ENCODE results near the gene KRT76. TPM values are rescaled to one million over a fixed set of nuclear protein-coding genes. Genes with fewer than 3 reads are reported as not detected.

Gene KRT76
- total RNA-seq, 2 donors from 2014 or later: not detected

DNA sequence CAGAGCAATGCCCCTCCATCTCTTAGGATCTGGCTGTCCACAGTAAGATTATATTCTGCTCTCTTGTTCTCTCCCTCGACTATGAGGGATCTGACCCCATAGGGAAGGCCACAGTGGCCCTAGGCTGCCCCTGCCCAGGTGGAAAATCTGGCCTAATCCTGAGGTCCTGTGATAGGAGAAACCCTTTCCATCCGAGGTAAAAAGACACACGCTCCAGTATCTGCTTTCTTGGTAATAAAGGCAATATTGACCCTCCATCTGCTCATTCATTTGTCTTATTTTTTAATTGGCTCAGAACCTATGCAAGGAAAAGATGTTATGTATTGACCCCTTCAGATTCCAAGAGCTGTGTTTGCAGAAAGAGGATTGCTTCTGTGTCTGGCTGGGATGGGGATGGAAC lies 9.7 kb downstream of the KRT76 start:
- Histone ChIP-seq H3K9ac (ENCODE audit: low read depth in 2 of 2, low read length in 2 of 2) (no peak overlapping the region), H3K27ac (no peak overlapping the region), H3K4me3 (no peak overlapping the region), H3K36me3 (no peaks in the 10 kb centered on the region), H3K4me1 (no peaks in the 10 kb centered on the region), H3K9me3 (no peaks in the 10 kb centered on the region), H3K27me3 (no peaks in the 10 kb centered on the region)
- intact Hi-C loops (cut with DNase I): no loop called here
- DNase-seq: no peak
- TF ChIP-seq CTCF (IDR thresholded peaks at IDR 0.05): no peak

GRCh38 chr12:52767020-52767379 lies 10.1 kb downstream of the KRT76 start:
- Histone ChIP-seq H3K4me1 (no peaks in the 10 kb centered on the region), H3K27me3 (no peaks in the 10 kb centered on the region), H3K27ac (no peak overlapping the region), H3K36me3 (no peaks in the 10 kb centered on the region), H3K9ac (ENCODE audit: low read depth in 2 of 2, low read length in 2 of 2) (no peak overlapping the region), H3K9me3 (no peaks in the 10 kb centered on the region), H3K4me3 (no peak overlapping the region)
- DNase-seq: no peak
- TF ChIP-seq CTCF (IDR thresholded peaks at IDR 0.05): no peak
- intact Hi-C loops (cut with DNase I): no loop called here

DNA sequence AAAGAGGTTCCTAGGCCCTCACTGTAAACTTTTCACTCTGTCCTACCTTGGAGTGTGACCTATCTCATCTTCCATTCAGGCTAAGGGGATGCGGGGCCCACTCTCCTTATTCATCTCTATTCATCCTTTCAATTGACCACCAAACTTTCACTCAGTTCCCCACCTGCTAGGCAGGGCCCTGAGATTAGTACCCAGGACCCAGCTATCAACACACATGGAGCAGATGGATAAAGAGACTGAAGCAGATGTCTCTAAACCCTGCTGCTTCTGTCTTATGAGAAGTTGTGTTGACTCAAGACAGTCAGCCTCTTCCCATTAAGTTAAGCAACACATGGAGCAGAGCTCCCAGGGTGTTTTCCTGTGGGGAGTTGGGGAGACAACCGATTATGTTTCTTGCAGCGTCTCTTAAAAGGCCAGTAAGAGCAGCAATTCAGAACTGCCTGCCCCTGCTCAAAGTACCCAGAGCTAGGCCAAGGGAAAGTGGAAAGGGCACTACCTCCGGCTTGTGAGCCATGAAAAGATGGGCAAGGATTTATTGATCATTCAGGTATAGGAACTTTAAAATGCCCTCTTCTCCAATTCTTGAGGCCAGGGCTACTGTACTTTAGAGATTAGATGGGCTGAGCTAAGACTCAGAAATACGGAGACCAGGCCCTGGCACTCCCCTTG lies 10.7 kb downstream of the KRT76 start:
- Histone ChIP-seq H3K36me3 (no peaks in the 10 kb centered on the region), H3K27ac (no peak overlapping the region), H3K27me3 (no peaks in the 10 kb centered on the region), H3K4me1 (no peaks in the 10 kb centered on the region), H3K4me3 (no peak overlapping the region), H3K9me3 (no peaks in the 10 kb centered on the region), H3K9ac (ENCODE audit: low read depth in 2 of 2, low read length in 2 of 2) (no peak overlapping the region)
- intact Hi-C loops (cut with DNase I): no loop called here
- no peak for DNase-seq
- no peak for TF ChIP-seq CTCF (IDR thresholded peaks at IDR 0.05)

GRCh38 chr12:52765702-52766101 lies 11.4 kb downstream of the KRT76 start:
- no peak for DNase-seq
- no peaks in the 10 kb centered on the region for H3K4me1 ChIP-seq
- H3K9me3 ChIP-seq: no peaks in the 10 kb centered on the region
- H3K27me3 ChIP-seq: no peaks in the 10 kb centered on the region
- intact Hi-C loops (cut with DNase I): no loop called here
- no peak for TF ChIP-seq CTCF (IDR thresholded peaks at IDR 0.05)
- no peak overlapping the region for H3K27ac ChIP-seq
- H3K4me3 ChIP-seq: no peak overlapping the region
- no peaks in the 10 kb centered on the region for H3K36me3 ChIP-seq
- H3K9ac ChIP-seq (ENCODE audit: low read depth in 2 of 2, low read length in 2 of 2): no peak overlapping the region

DNA sequence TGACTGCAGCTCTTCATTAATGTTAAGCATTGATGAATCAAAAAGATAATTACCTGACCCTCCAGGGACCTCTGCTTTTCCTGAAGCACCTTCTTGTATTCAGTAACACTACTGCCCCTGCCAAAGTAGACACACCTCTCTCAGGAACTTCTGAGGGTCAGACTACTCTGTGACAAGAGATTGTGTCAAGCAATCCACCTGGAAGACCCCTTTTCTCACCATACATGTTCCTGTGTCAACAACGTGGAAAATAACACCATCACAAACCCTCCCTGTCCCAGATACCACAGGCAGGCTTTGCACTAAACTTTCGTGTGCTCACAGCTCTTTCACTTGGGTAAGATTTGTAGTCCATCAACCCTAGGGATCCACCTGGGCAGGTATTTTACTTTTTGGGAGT lies 13.2 kb downstream of the KRT76 start:
- DNase-seq: no peak
- intact Hi-C loops (cut with DNase I): no loop called here
- TF ChIP-seq CTCF (IDR thresholded peaks at IDR 0.05): no peak
- H3K4me3 ChIP-seq: no peak overlapping the region
- no peaks in the 10 kb centered on the region for H3K9me3 ChIP-seq
- H3K4me1 ChIP-seq: no peaks in the 10 kb centered on the region
- no peak overlapping the region for H3K27ac ChIP-seq
- H3K27me3 ChIP-seq: no peaks in the 10 kb centered on the region
- no peaks in the 10 kb centered on the region for H3K36me3 ChIP-seq
- no peak overlapping the region for H3K9ac ChIP-seq (ENCODE audit: low read depth in 2 of 2, low read length in 2 of 2)
